Panc1 (cell line): ENCODE measurements around the gene KIF26B.

Source experiments
- CTCF ChIP-seq: fragments of 450-650 bp; IDR thresholded peaks from 2 replicates; pipeline ENCODE4 v1.5.1; 2017; ENCODE audit warnings: mild to moderate bottlenecking
- POLR2AphosphoS5 ChIP-seq: IDR thresholded peaks from 2 replicates; pipeline ENCODE4 v1.6.1; 2012; ENCODE audit warnings: mild to moderate bottlenecking, low read depth, low read length, moderate library complexity

GRCh38 chr1:245572709-245573108 is 417.9 kb downstream of the KIF26B start:
- TF ChIP-seq CTCF (no peak), POLR2AphosphoS5 (no peak)
